Measurements from ENCODE around the gene NHLRC1. TPM values are rescaled to one million over a fixed set of nuclear protein-coding genes. Genes with fewer than 3 reads are reported as not detected.

Gene NHLRC1
- total and polyA plus RNA-seq, 7 donors = 0.84 to 3.2 (median 2.2) TPM

DNA sequence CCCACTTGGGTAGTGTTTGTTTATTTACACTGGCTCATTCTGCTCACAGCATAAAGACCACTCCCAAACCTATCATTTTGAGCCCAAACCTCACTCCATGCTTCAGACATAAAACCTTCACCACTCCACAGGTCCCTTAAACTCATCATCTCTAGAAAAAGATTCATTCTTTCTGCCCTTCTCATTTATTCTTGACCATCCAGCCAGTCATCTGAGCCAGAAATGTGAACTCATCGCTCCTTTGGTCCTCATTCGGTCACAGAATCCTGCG is 20.0 kb upstream of the NHLRC1 start:
- no peaks in the 10 kb centered on the region for H3K9me3 ChIP-seq
- no peak for ATAC-seq
- intact Hi-C loops (cut with DNase I) = no loop called here
- WGBS, 3 donors = 90 to 97% (median 93%) methylated on average over 3 of the region's 3 CpGs
- H3K4me3 ChIP-seq = no peak overlapping the region
- H3K4me1 ChIP-seq = no peaks in the 10 kb centered on the region
- H3K27ac ChIP-seq = no peak overlapping the region
- H3K27me3 ChIP-seq (ENCODE audit: insufficient read depth in 3 of 3, low read length in 2 of 3) = no peaks in the 10 kb centered on the region
- H3K36me3 ChIP-seq (ENCODE audit: insufficient read depth in 1 of 2, low read depth in 1 of 2) = peaks cover 12 to 88% of the 10 kb centered on the region in 2 donors
- TF ChIP-seq, protein P1, sequence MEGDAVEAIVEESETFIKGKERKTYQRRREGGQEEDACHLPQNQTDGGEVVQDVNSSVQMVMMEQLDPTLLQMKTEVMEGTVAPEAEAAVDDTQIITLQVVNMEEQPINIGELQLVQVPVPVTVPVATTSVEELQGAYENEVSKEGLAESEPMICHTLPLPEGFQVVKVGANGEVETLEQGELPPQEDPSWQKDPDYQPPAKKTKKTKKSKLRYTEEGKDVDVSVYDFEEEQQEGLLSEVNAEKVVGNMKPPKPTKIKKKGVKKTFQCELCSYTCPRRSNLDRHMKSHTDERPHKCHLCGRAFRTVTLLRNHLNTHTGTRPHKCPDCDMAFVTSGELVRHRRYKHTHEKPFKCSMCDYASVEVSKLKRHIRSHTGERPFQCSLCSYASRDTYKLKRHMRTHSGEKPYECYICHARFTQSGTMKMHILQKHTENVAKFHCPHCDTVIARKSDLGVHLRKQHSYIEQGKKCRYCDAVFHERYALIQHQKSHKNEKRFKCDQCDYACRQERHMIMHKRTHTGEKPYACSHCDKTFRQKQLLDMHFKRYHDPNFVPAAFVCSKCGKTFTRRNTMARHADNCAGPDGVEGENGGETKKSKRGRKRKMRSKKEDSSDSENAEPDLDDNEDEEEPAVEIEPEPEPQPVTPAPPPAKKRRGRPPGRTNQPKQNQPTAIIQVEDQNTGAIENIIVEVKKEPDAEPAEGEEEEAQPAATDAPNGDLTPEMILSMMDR (IDR thresholded peaks at IDR 0.05) = no peak
- no peak for DNase-seq

DNA sequence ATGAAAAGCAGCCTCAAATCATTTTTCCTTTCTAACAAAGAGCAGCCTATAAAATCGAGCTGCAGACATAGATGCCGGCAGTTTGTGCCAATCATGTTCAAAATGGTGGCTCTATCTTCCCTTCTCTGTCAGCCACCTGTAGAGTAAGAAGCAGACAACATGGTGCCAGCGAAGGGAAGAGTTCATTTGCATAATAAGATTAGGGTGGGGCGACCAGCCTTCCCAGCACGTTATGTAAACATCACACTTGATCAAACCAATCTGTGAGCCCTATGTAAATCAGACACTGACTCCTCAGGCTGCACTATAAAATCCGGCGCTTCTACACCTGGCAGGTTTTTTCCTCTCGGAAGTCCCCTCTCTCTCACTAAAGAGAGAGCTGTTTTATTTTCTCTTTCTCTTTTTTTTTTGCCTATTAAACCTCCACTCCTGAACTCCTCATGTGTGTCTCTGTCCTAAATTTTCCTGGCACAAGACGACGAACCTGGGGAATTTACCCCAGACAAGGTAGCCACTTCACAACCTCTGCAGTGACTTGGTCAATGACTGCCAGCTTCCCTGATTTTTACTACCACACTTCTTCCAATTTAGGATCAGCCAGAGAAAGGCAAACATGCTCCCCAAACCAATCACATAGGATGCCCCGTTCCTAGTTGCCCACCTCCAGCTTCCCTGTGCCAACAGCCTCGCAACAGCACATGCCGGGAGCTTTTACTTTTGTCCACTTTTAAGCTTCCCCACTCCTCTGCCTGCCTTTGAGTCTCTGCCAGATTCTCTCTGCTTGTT is 19.5 kb upstream of the NHLRC1 start:
- H3K27ac ChIP-seq = no peak overlapping the region
- H3K4me3 ChIP-seq = no peak overlapping the region
- H3K36me3 ChIP-seq (ENCODE audit: insufficient read depth in 1 of 2, low read depth in 1 of 2) = peaks cover 12 to 88% of the 10 kb centered on the region in 2 donors
- DNase-seq (no peak), ATAC-seq (no peak)
- H3K27me3 ChIP-seq (ENCODE audit: insufficient read depth in 3 of 3, low read length in 2 of 3) = no peaks in the 10 kb centered on the region
- intact Hi-C loops (cut with DNase I) = no loop called here
- WGBS, 3 donors = 84 to 90% (median 86%) methylated on average over 13 of the region's 13 CpGs
- TF ChIP-seq, protein P1 (IDR thresholded peaks at IDR 0.05) = no peak
- H3K9me3 ChIP-seq = no peaks in the 10 kb centered on the region
- no peaks in the 10 kb centered on the region for H3K4me1 ChIP-seq

- intact Hi-C loops (cut with DNase I) = no loop called here
Measured at GRCh38 chr6:18139935-18140621, 17.6 kb upstream of the NHLRC1 start.

GRCh38 chr6:18138906-18139305 is 16.4 kb upstream of the NHLRC1 start:
- TF ChIP-seq, protein P1 (IDR thresholded peaks at IDR 0.05) = no peak
- 86 to 94% (median 92%) methylated on average over 5 of the region's 5 CpGs for WGBS, 3 donors
- H3K36me3 ChIP-seq (ENCODE audit: insufficient read depth in 1 of 2, low read depth in 1 of 2) = peaks cover 12 to 91% of the 10 kb centered on the region in 2 donors

More at GRCh38 chr6:18139935-18140621, 17.6 kb upstream of the NHLRC1 start:
- no peaks in the 10 kb centered on the region for H3K9me3 ChIP-seq
- no peak for DNase-seq
- no peak for ATAC-seq
- H3K27me3 ChIP-seq (ENCODE audit: insufficient read depth in 3 of 3, low read length in 2 of 3) = no peaks in the 10 kb centered on the region
- 90 to 92% (median 90%) methylated on average over 6 of the region's 6 CpGs for WGBS, 3 donors
- peaks cover 12 to 87% of the 10 kb centered on the region in 2 donors for H3K36me3 ChIP-seq (ENCODE audit: insufficient read depth in 1 of 2, low read depth in 1 of 2)
- no peak overlapping the region for H3K27ac ChIP-seq
- H3K4me1 ChIP-seq = no peaks in the 10 kb centered on the region
- TF ChIP-seq, protein P1 (IDR thresholded peaks at IDR 0.05) = no peak
- H3K4me3 ChIP-seq = no peak overlapping the region

More at GRCh38 chr6:18138906-18139305, 16.4 kb upstream of the NHLRC1 start:
- Histone ChIP-seq H3K27me3 (ENCODE audit: insufficient read depth in 3 of 3, low read length in 2 of 3) (no peaks in the 10 kb centered on the region), H3K4me1 (no peaks in the 10 kb centered on the region), H3K9me3 (no peaks in the 10 kb centered on the region), H3K4me3 (no peak overlapping the region), H3K27ac (no peak overlapping the region)
- ATAC-seq (no peak), DNase-seq (no peak)
- intact Hi-C loops (cut with DNase I) = no loop called here
